Kidney tubule cell (primary cell): ENCODE results near the gene TULP4.
"Not testable (repeated sequence)": the region's sequence is repeated elsewhere in the genome, so short reads cannot be mapped to it uniquely, and the experiment has no call there.

ENCODE experiments used
- DNase-seq: peaks from one replicate; pipeline ENCODE4 v3.0.0-alpha.2; 2018; ENCODE audit warnings: low spot score

TULP4 gene

GRCh38 chr6:158328952-158329351 lies 16.7 kb downstream of the TULP4 start:
- no peak for DNase-seq

GRCh38 chr6:158329531-158329930 lies 17.3 kb downstream of the TULP4 start:
- peak; percentile 24 for DNase-seq

- no peak for DNase-seq
These were observed 17.8 kb downstream of the TULP4 start for GRCh38 chr6:158330016-158330415.

- DNase-seq, result no peak
These were observed 20.0 kb downstream of the TULP4 start for GRCh38 chr6:158332237-158332636.

GRCh38 chr6:158333094-158333493 lies 20.8 kb downstream of the TULP4 start:
- no peak for DNase-seq

- no peak for DNase-seq
These were observed 22.3 kb downstream of the TULP4 start for GRCh38 chr6:158334534-158334933.

- no peak for DNase-seq
These were observed 25.1 kb downstream of the TULP4 start for GRCh38 chr6:158337332-158337731.

DNA sequence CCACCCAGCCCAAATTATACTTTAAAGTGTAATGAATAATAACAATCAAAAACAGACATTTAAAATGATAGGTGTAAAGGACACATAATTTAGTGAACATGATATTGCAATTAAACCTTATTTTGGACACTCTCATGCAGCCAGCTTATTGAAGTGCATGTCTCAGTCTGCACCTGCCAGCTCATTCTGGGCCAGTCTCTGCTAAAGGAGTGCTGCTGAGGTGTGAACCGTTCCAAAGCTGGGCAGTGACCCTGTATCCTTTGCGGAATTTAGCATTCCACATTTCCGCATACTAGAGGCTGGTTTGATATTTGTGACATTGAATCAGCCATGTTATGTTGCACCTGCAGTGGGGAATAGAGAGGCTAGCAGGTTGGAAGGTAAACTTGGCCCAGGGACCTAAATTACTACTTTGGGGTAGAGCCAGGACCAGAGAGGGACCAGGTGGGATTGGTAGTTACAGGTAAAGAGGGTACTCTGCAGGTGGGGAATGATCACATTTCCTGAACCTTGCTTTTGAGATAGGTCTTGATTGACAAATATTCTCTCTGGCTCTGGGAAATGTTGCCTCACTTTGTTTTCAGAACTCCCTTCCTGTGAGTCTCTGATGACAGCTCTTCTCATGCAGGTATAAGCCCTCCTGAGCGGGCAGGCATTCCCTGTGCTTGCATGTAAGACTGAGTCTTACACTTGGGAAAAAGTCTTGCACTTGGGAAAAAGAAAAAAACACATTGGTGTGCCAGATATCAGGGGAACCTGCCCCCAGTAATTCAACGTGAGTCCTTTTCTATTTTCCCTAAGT lies 26.2 kb downstream of the TULP4 start:
- no peak for DNase-seq

- peak; percentile 6 for DNase-seq
These were observed 26.9 kb downstream of the TULP4 start for GRCh38 chr6:158339197-158339596.

- DNase-seq, result no peak
These were observed 28.0 kb downstream of the TULP4 start for GRCh38 chr6:158340252-158340651.

- peak; percentile 10 for DNase-seq
These were observed 32.3 kb downstream of the TULP4 start for GRCh38 chr6:158344534-158344933.

GRCh38 chr6:158345444-158345843 lies 33.2 kb downstream of the TULP4 start:
- DNase-seq, result not testable (repeated sequence)

DNA sequence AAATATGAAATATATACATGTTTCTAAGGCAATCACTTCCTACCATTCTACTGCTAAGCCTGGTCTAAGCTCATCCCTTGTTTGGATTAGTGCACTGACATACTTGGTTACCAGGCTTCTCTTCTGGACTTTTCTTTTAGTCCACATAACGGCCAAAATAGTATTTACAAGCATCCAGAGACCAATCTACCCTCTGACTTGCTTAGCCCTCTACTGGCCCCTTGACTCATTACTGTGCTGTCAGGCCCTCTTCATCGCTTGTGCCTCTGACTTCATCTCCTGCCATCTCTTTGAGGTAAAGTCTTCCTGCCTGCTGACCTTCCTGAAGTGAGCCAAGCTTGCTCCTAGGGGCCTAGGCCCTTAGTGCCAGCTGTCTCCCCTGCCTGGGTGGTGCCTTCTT lies 35.1 kb downstream of the TULP4 start:
- no peak for DNase-seq

GRCh38 chr6:158348737-158349504 lies 36.7 kb downstream of the TULP4 start:
- not testable (repeated sequence) for DNase-seq

DNA sequence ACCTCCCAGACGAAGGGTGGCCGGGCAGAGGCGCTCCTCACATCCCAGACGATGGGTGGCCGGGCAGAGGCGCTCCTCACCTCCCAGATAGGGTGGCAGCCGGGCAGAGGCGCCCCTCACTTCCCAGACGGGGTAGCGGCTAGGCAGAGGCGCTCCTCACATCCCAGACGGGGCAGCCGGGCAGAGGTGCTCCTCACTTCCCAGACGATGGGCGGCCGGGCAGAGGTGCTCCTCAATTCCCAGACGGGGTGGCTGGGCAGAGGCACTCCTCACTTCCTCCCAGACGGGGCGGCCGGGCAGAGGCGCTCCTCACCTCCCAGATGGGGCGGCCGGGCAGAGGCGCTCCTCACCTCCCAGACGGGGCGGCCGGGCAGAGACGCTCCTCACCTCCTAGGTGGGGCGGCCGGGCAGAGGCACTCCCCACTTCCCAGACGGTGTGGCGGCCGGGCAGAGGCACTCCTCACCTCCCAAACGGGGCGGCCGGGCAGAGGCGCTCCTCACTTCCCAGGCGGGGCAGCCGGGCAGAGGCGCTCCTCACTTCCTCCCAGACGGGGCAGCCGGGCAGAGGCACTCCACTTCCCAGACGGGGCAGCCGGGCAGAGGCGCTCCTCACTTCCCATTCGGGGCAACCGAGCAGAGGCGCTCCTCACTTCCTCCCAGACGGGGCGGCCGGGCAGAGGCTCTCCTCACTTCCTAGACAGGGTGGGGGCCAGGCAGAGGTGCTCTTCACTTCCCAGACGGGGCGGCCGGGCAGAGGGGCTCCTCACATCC lies 37.4 kb downstream of the TULP4 start:
- not testable (repeated sequence) for DNase-seq

DNA sequence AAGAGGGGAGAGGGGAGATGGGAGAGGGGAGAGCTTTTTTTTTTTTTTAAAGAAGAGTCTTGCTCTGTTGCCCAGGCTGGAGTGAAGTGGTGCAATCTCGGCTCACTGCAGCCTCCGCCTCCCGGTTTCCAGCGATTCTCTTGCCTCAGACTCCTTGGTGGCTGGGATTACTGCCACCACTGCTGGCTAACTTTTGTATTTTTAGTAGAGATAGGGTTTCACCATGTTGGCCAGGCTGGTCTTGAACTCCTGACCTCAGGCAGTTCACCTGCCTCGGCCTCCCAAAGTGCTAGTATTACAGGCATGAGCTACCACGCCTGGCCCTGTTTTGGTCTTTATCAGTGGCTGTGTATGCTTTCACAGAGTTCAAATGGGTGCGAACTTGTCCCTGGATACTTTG lies 38.5 kb downstream of the TULP4 start:
- DNase-seq, result not testable (repeated sequence)

DNA sequence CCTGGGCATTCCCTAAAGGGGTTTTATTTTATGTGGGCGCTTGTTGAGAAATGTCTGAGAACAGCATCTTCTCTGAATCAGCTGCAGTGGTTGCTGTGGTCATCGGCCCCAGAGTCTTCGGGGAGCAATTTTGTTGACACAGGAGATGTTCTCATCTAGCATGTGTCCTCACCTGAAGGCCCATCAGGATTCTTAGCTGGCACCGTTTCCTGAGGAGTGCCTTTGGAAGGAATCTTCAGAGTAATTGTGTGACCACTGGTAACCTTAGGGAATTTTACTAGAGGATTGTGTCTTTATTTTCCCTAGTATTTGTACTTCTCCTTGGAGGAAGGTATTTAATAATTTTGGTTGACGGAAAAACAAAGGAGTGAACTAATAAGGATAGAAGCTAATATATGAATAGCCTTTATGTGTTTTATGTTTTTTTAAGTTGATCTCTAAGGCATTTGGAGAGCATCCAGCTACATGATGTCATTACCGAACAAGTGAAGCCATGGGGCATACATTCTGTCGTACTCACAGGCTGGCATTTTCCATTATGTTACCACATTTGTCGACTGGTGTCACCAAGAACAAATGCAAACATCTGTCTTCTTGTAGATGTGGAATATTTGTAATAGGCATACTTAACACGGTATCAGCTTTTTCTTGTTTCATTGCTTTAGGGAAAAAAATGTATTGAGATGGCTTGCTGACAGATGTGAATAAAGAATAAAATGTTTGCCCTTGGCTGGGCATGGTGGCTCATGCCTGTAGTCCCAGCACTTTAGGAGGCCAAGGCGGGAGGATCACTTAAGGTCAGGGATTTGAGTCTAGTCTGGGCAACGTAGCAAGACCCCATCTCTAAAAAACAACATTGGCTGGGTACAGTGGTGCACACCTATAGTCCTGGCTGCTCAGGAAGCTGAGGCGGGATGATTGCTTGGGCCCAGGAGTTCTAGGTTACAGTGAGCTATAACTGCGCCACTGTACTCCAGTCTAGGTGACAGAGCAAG lies 41.9 kb downstream of the TULP4 start:
- peak; percentile 23 for DNase-seq

DNA sequence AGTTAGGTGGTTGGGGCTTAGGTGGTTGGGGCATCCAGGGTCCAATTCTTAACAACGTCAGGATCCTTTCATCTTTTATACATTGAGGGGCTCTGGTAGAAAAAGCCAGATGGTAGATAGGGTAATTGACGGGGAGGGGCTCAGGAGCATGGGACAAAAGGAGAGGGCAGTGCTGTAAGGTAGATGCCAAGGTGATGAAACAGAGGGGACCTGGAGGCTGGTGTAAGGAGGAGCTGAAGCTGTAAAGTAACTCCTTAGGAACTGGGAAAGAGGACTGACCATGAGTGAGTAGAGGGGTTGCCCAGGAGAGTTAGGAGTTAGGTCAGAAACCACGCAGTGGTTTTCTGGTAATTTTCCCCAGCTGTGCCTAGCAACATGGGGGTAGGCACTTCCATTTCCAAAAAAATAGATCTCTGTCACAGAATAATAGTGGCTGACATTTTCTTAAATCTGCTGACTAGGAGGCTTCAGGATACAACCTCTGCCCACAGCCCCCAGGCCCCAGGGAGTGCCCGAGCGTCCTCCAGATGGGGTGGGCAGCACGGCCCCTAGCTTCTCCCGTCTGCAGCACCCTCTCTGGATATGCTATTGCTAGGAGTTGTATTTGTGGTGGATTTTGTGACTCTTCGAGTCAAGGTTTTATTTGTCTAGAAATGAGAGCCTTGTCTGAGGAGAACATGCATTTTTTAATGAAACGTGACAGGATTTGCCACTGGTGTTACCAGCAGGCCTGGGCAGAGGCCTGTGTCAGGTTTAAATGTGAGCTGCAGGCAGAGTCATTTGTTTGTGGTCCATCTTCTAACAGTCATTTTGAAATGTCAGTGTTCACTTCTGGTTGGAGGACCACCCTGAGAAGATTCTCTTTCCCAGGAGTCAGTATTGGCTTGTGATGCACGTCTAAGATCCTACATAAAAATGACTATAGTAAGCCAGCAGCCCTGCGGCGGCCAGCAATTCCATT lies 44.6 kb downstream of the TULP4 start:
- DNase-seq, result no peak

GRCh38 chr6:158357570-158358216 lies 45.4 kb downstream of the TULP4 start:
- no peak for DNase-seq
